ENCODE measurements around the gene PPFIA2.

PPFIA2 gene

GRCh38 chr12:81517296-81517695, 241.9 kb downstream of the PPFIA2 start:
- WGBS, 2 donors (ENCODE audit: extremely low coverage in 2 of 2, insufficient read length in 2 of 2, insufficient replicate concordance in 1 of 2) = no CpG with 5 or more reads among the region's 6 CpGs
- no peaks in the 10 kb centered on the region for H3K9me3 ChIP-seq (replicated peaks in 1 of 2; ENCODE audit: control insufficient read depth in 2 of 2, insufficient read depth in 1 of 2, low read depth in 1 of 2, low read length in 2 of 2)
- no peak overlapping the region for H2BK5ac ChIP-seq (ENCODE audit: low read length)

GRCh38 chr12:81502912-81503695, 256.0 kb downstream of the PPFIA2 start:
- Histone ChIP-seq H2BK5ac (ENCODE audit: low read length) (no peak overlapping the region), H3K14ac (ENCODE audit: low read length) (no peak overlapping the region), H2AFZ (ENCODE audit: low read length) (no peak overlapping the region), H3K4me2 (ENCODE audit: insufficient read depth, low read length, poor library complexity, severe bottlenecking) (no peak overlapping the region), H2BK15ac (ENCODE audit: low read length) (no peak overlapping the region), H3K4ac (ENCODE audit: low read length) (no peak overlapping the region), H3K18ac (ENCODE audit: low read length) (no peak overlapping the region), H3K9ac (ENCODE audit: low read depth, low read length, poor library complexity) (no peak overlapping the region), H3K79me1 (ENCODE audit: low read depth, low read length) (no peaks in the 10 kb centered on the region), H2BK12ac (ENCODE audit: low read length) (no peak overlapping the region), H3K4me3 (ENCODE audit: low read length in 2 of 2) (no peak overlapping the region), H4K8ac (ENCODE audit: low read depth, low read length) (no peak overlapping the region), H3K36me3 (replicated peaks in 1 of 2; ENCODE audit: control insufficient read depth in 2 of 2, insufficient read depth in 2 of 2, low read length in 2 of 2) (no peaks in the 10 kb centered on the region), H3K27ac (replicated peaks; ENCODE audit: low read length) (no peak overlapping the region), H2AK5ac (ENCODE audit: low read depth, low read length) (no peak overlapping the region), H4K91ac (ENCODE audit: low read depth, low read length, poor library complexity) (no peak overlapping the region), H3K9me3 (replicated peaks in 1 of 2; ENCODE audit: control insufficient read depth in 2 of 2, insufficient read depth in 1 of 2, low read depth in 1 of 2, low read length in 2 of 2) (no peaks in the 10 kb centered on the region), H3K23ac (ENCODE audit: low read depth, low read length, poor library complexity) (no peak overlapping the region), H3K4me1 (ENCODE audit: control insufficient read depth in 2 of 2, insufficient read depth in 1 of 2, low read depth in 1 of 2, low read length in 2 of 2) (no peaks in the 10 kb centered on the region), H3K27me3 (ENCODE audit: control insufficient read depth in 3 of 3, insufficient read depth in 3 of 3, low read depth in 1 of 3, low read length in 3 of 3) (no peaks in the 10 kb centered on the region), H2BK120ac (ENCODE audit: low read depth, low read length) (no peak overlapping the region)
- no CpG with 5 or more reads among the region's 3 CpGs for whole genome bisulfite sequencing, 2 donors (ENCODE audit: extremely low coverage in 2 of 2, insufficient read length in 2 of 2, insufficient replicate concordance in 1 of 2)
- no peak for DNase-seq (ENCODE audit: low spot score)

More at GRCh38 chr12:81517296-81517695, 241.9 kb downstream of the PPFIA2 start:
- no peak overlapping the region for H3K27ac ChIP-seq (replicated peaks; ENCODE audit: low read length)
- H2BK12ac ChIP-seq (ENCODE audit: low read length) = no peak overlapping the region
- no peak overlapping the region for H4K91ac ChIP-seq (ENCODE audit: low read depth, low read length, poor library complexity)
- H2AFZ ChIP-seq (ENCODE audit: low read length) = no peak overlapping the region
- H4K8ac ChIP-seq (ENCODE audit: low read depth, low read length) = no peak overlapping the region
- H3K14ac ChIP-seq (ENCODE audit: low read length) = no peak overlapping the region
- H3K4ac ChIP-seq (ENCODE audit: low read length) = no peak overlapping the region
- no peak for DNase-seq (ENCODE audit: low spot score)
- no peaks in the 10 kb centered on the region for H3K4me1 ChIP-seq (ENCODE audit: control insufficient read depth in 2 of 2, insufficient read depth in 1 of 2, low read depth in 1 of 2, low read length in 2 of 2)
- no peak overlapping the region for H2AK5ac ChIP-seq (ENCODE audit: low read depth, low read length)
- no peaks in the 10 kb centered on the region for H3K27me3 ChIP-seq (ENCODE audit: control insufficient read depth in 3 of 3, insufficient read depth in 3 of 3, low read depth in 1 of 3, low read length in 3 of 3)
- no peak overlapping the region for H3K9ac ChIP-seq (ENCODE audit: low read depth, low read length, poor library complexity)
- no peak overlapping the region for H3K4me3 ChIP-seq (ENCODE audit: low read length in 2 of 2)
- H3K18ac ChIP-seq (ENCODE audit: low read length) = no peak overlapping the region
- H3K36me3 ChIP-seq (replicated peaks in 1 of 2; ENCODE audit: control insufficient read depth in 2 of 2, insufficient read depth in 2 of 2, low read length in 2 of 2) = no peaks in the 10 kb centered on the region
- no peak overlapping the region for H3K4me2 ChIP-seq (ENCODE audit: insufficient read depth, low read length, poor library complexity, severe bottlenecking)
- no peaks in the 10 kb centered on the region for H3K79me1 ChIP-seq (ENCODE audit: low read depth, low read length)
- H2BK15ac ChIP-seq (ENCODE audit: low read length) = no peak overlapping the region
- no peak overlapping the region for H3K23ac ChIP-seq (ENCODE audit: low read depth, low read length, poor library complexity)
- no peak overlapping the region for H2BK120ac ChIP-seq (ENCODE audit: low read depth, low read length)

- no peak overlapping the region for H4K8ac ChIP-seq (ENCODE audit: low read depth, low read length)
- no peak overlapping the region for H2BK15ac ChIP-seq (ENCODE audit: low read length)
- H3K23ac ChIP-seq (ENCODE audit: low read depth, low read length, poor library complexity) = no peak overlapping the region
- H2BK5ac ChIP-seq (ENCODE audit: low read length) = no peak overlapping the region
- H3K14ac ChIP-seq (ENCODE audit: low read length) = no peak overlapping the region
- no peak overlapping the region for H4K91ac ChIP-seq (ENCODE audit: low read depth, low read length, poor library complexity)
- no peaks in the 10 kb centered on the region for H3K9me3 ChIP-seq (replicated peaks in 1 of 2; ENCODE audit: control insufficient read depth in 2 of 2, insufficient read depth in 1 of 2, low read depth in 1 of 2, low read length in 2 of 2)
- H3K18ac ChIP-seq (ENCODE audit: low read length) = no peak overlapping the region
- no peaks in the 10 kb centered on the region for H3K36me3 ChIP-seq (replicated peaks in 1 of 2; ENCODE audit: control insufficient read depth in 2 of 2, insufficient read depth in 2 of 2, low read length in 2 of 2)
- no peaks in the 10 kb centered on the region for H3K27me3 ChIP-seq (ENCODE audit: control insufficient read depth in 3 of 3, insufficient read depth in 3 of 3, low read depth in 1 of 3, low read length in 3 of 3)
- H2AFZ ChIP-seq (ENCODE audit: low read length) = no peak overlapping the region
- H3K4ac ChIP-seq (ENCODE audit: low read length) = no peak overlapping the region
- H3K4me2 ChIP-seq (ENCODE audit: insufficient read depth, low read length, poor library complexity, severe bottlenecking) = no peak overlapping the region
- H3K4me1 ChIP-seq (ENCODE audit: control insufficient read depth in 2 of 2, insufficient read depth in 1 of 2, low read depth in 1 of 2, low read length in 2 of 2) = no peaks in the 10 kb centered on the region
- H3K9ac ChIP-seq (ENCODE audit: low read depth, low read length, poor library complexity) = no peak overlapping the region
- no peak overlapping the region for H2BK120ac ChIP-seq (ENCODE audit: low read depth, low read length)
- H3K4me3 ChIP-seq (ENCODE audit: low read length in 2 of 2) = no peak overlapping the region
- H3K79me1 ChIP-seq (ENCODE audit: low read depth, low read length) = no peaks in the 10 kb centered on the region
- no peak overlapping the region for H2BK12ac ChIP-seq (ENCODE audit: low read length)
- H3K27ac ChIP-seq (replicated peaks; ENCODE audit: low read length) = no peak overlapping the region
- no peak for DNase-seq (ENCODE audit: low spot score)
- H2AK5ac ChIP-seq (ENCODE audit: low read depth, low read length) = no peak overlapping the region
- WGBS, 2 donors (ENCODE audit: extremely low coverage in 2 of 2, insufficient read length in 2 of 2, insufficient replicate concordance in 1 of 2) = no CpG with 5 or more reads among the region's 2 CpGs
These were observed 258.4 kb downstream of the PPFIA2 start for GRCh38 chr12:81500788-81501187.

GRCh38 chr12:81499809-81500208, 259.3 kb downstream of the PPFIA2 start:
- no peaks in the 10 kb centered on the region for H3K36me3 ChIP-seq (replicated peaks in 1 of 2; ENCODE audit: control insufficient read depth in 2 of 2, insufficient read depth in 2 of 2, low read length in 2 of 2)
- H2BK15ac ChIP-seq (ENCODE audit: low read length) = no peak overlapping the region
- no peak overlapping the region for H2BK5ac ChIP-seq (ENCODE audit: low read length)
- no peak overlapping the region for H3K4me2 ChIP-seq (ENCODE audit: insufficient read depth, low read length, poor library complexity, severe bottlenecking)
- no peak overlapping the region for H3K4me3 ChIP-seq (ENCODE audit: low read length in 2 of 2)
- H3K27ac ChIP-seq (replicated peaks; ENCODE audit: low read length) = no peak overlapping the region
- H2BK12ac ChIP-seq (ENCODE audit: low read length) = no peak overlapping the region
- H3K9ac ChIP-seq (ENCODE audit: low read depth, low read length, poor library complexity) = no peak overlapping the region
- H4K8ac ChIP-seq (ENCODE audit: low read depth, low read length) = no peak overlapping the region
- H3K23ac ChIP-seq (ENCODE audit: low read depth, low read length, poor library complexity) = no peak overlapping the region
- H3K9me3 ChIP-seq (replicated peaks in 1 of 2; ENCODE audit: control insufficient read depth in 2 of 2, insufficient read depth in 1 of 2, low read depth in 1 of 2, low read length in 2 of 2) = no peaks in the 10 kb centered on the region
- no peaks in the 10 kb centered on the region for H3K27me3 ChIP-seq (ENCODE audit: control insufficient read depth in 3 of 3, insufficient read depth in 3 of 3, low read depth in 1 of 3, low read length in 3 of 3)
- H3K4ac ChIP-seq (ENCODE audit: low read length) = no peak overlapping the region
- H3K14ac ChIP-seq (ENCODE audit: low read length) = no peak overlapping the region
- H2AK5ac ChIP-seq (ENCODE audit: low read depth, low read length) = no peak overlapping the region
- H2BK120ac ChIP-seq (ENCODE audit: low read depth, low read length) = no peak overlapping the region
- H4K91ac ChIP-seq (ENCODE audit: low read depth, low read length, poor library complexity) = no peak overlapping the region
- H3K4me1 ChIP-seq (ENCODE audit: control insufficient read depth in 2 of 2, insufficient read depth in 1 of 2, low read depth in 1 of 2, low read length in 2 of 2) = no peaks in the 10 kb centered on the region
- no CpG with 5 or more reads among the region's 4 CpGs for WGBS, 2 donors (ENCODE audit: extremely low coverage in 2 of 2, insufficient read length in 2 of 2, insufficient replicate concordance in 1 of 2)
- no peak overlapping the region for H3K18ac ChIP-seq (ENCODE audit: low read length)
- DNase-seq (ENCODE audit: low spot score) = no peak
- H2AFZ ChIP-seq (ENCODE audit: low read length) = no peak overlapping the region
- H3K79me1 ChIP-seq (ENCODE audit: low read depth, low read length) = no peaks in the 10 kb centered on the region

Measured in neuronal stem cell (in vitro differentiated cells).